Measurements from ENCODE around the gene URB2. TPM values are rescaled to one million over a fixed set of nuclear protein-coding genes. Genes with fewer than 3 reads are reported as not detected.

Gene URB2
- polyA plus RNA-seq, 1 experiment, result 6.4 TPM

- Histone ChIP-seq H3K27ac (ENCODE audit: low read depth, low read length) (no peak overlapping the region), H3K4me3 (ENCODE audit: low read depth, low read length) (no peak overlapping the region), H3K9me3 (ENCODE audit: control insufficient read depth, insufficient read depth, low read length) (no peaks in the 10 kb centered on the region), H3K27me3 (ENCODE audit: control insufficient read depth, insufficient read depth, low read length) (no peaks in the 10 kb centered on the region)
- ChIA-PET POLR2A (no interaction called here), CTCF (no interaction called here)
- DNase-seq (ENCODE audit: low read depth, low spot score), result no peak
- no peak for TF ChIP-seq CTCF (IDR thresholded peaks at IDR 0.05; ENCODE audit: low read depth, low read length)
These were observed 16.3 kb downstream of the URB2 start for GRCh38 chr1:229642376-229642775.

GRCh38 chr1:229642970-229643369 is 16.9 kb downstream of the URB2 start:
- DNase-seq (ENCODE audit: low read depth, low spot score), result no peak
- H3K27ac ChIP-seq (ENCODE audit: low read depth, low read length), result no peak overlapping the region
- no peak for TF ChIP-seq CTCF (IDR thresholded peaks at IDR 0.05; ENCODE audit: low read depth, low read length)
- CTCF ChIA-PET, result no interaction called here
- H3K27me3 ChIP-seq (ENCODE audit: control insufficient read depth, insufficient read depth, low read length), result no peaks in the 10 kb centered on the region
- H3K9me3 ChIP-seq (ENCODE audit: control insufficient read depth, insufficient read depth, low read length), result no peaks in the 10 kb centered on the region
- H3K4me3 ChIP-seq (ENCODE audit: low read depth, low read length), result no peak overlapping the region
- POLR2A ChIA-PET, result no interaction called here

GRCh38 chr1:229643996-229644745 is 18.1 kb downstream of the URB2 start:
- no peak for TF ChIP-seq CTCF (IDR thresholded peaks at IDR 0.05; ENCODE audit: low read depth, low read length)
- CTCF ChIA-PET, result no interaction called here
- POLR2A ChIA-PET, result no interaction called here
- H3K27ac ChIP-seq (ENCODE audit: low read depth, low read length), result no peak overlapping the region
- H3K9me3 ChIP-seq (ENCODE audit: control insufficient read depth, insufficient read depth, low read length), result no peaks in the 10 kb centered on the region
- no peak overlapping the region for H3K4me3 ChIP-seq (ENCODE audit: low read depth, low read length)
- no peak for DNase-seq (ENCODE audit: low read depth, low spot score)
- H3K27me3 ChIP-seq (ENCODE audit: control insufficient read depth, insufficient read depth, low read length), result no peaks in the 10 kb centered on the region

- Histone ChIP-seq H3K4me3 (ENCODE audit: low read depth, low read length) (no peak overlapping the region), H3K27ac (ENCODE audit: low read depth, low read length) (no peak overlapping the region), H3K27me3 (ENCODE audit: control insufficient read depth, insufficient read depth, low read length) (no peaks in the 10 kb centered on the region), H3K9me3 (ENCODE audit: control insufficient read depth, insufficient read depth, low read length) (no peaks in the 10 kb centered on the region)
- DNase-seq (ENCODE audit: low read depth, low spot score), result no peak
- ChIA-PET POLR2A (no interaction called here), CTCF (interaction anchor here (0.5 kb wide), 1 partner anchor 391 kb away, joined by 3 read pairs; no protein-coding TSS in a partner anchor)
- TF ChIP-seq CTCF (IDR thresholded peaks at IDR 0.05; ENCODE audit: low read depth, low read length), result no peak
These were observed 19.4 kb downstream of the URB2 start for GRCh38 chr1:229645324-229645993.

- ChIA-PET CTCF (no interaction called here), POLR2A (no interaction called here)
- Histone ChIP-seq H3K27ac (ENCODE audit: low read depth, low read length) (no peak overlapping the region), H3K4me3 (ENCODE audit: low read depth, low read length) (no peak overlapping the region), H3K9me3 (ENCODE audit: control insufficient read depth, insufficient read depth, low read length) (no peaks in the 10 kb centered on the region), H3K27me3 (ENCODE audit: control insufficient read depth, insufficient read depth, low read length) (no peaks in the 10 kb centered on the region)
- DNase-seq (ENCODE audit: low read depth, low spot score), result no peak
- no peak for TF ChIP-seq CTCF (IDR thresholded peaks at IDR 0.05; ENCODE audit: low read depth, low read length)
These were observed 22.4 kb downstream of the URB2 start for GRCh38 chr1:229648406-229648805.
